Measurements from ENCODE around the gene TRAPPC6A. TPM values are rescaled to one million over a fixed set of nuclear protein-coding genes. Genes with fewer than 3 reads are reported as not detected.

TRAPPC6A gene
- total and polyA plus RNA-seq, 9 of the 15 experiments (the other 6 are each of a cell fraction or from before 2014, with no cell fraction given): 0.82 to 23.6 (median 11.6) TPM

GRCh38 chr19:45144431-45145269 lies 33.4 kb downstream of the TRAPPC6A start:
- ATAC-seq (no peak), FAIRE-seq (no peak), DNase-seq (ENCODE audit: extremely low read depth in 1 of 4, low spot score in 3 of 4) (no peak)
- ChIA-PET POLR2A (interaction anchor here (0.6 to 0.7 kb wide), 2 partner anchors 26 to 79 kb away, joined by 3 to 5 read pairs; no protein-coding TSS in a partner anchor), CTCF (ENCODE audit: low intra/inter-chr PET ratio) (no interaction called here)
- WGBS (ENCODE audit: insufficient coverage, low coverage, missing lambda C conversion rate): 96% methylated on average over 21 of the region's 53 CpGs
- BruUV-seq (replicated peaks): no TSS peak
- Histone ChIP-seq H3K27me3 (ENCODE audit: control insufficient read depth in 2 of 2, insufficient read depth in 2 of 2, low read length in 2 of 2) (no peaks in the 10 kb centered on the region), H3K27ac (ENCODE audit: extremely low read depth, low read depth, low read length) (no peak overlapping the region), H3K36me3 (ENCODE audit: control insufficient read depth, insufficient read depth, low read length) (peaks cover 57% of the 10 kb centered on the region; the same call in 1 of the 3 replicates), H3K79me2 (ENCODE audit: control insufficient read depth, insufficient read depth, low read length) (no peaks in the 10 kb centered on the region), H3K4me1 (replicated peaks in 1 of 2; ENCODE audit: control insufficient read depth in 2 of 2, insufficient read depth in 2 of 2, low read length in 2 of 2) (peaks cover 0 to 55% of the 10 kb centered on the region in 2 experiments; a peak in 2 of 5 replicates), H3K4me2 (ENCODE audit: insufficient read depth, low read length) (no peak overlapping the region), H4K20me1 (replicated peaks; ENCODE audit: control insufficient read depth, insufficient read depth, low read length) (no peaks in the 10 kb centered on the region), H2AFZ (ENCODE audit: low read depth, low read length) (no peak overlapping the region), H3K4me3 (no peak overlapping the region), H3K9ac (ENCODE audit: insufficient read depth in 1 of 2, low read depth in 2 of 2, low read length in 2 of 2) (no peak overlapping the region), H3K9me3 (replicated peaks; ENCODE audit: control insufficient read depth, insufficient read depth, low read depth, low read length) (no peaks in the 10 kb centered on the region), H3K9me1 (ENCODE audit: control insufficient read depth, insufficient read depth, low read length) (no peaks in the 10 kb centered on the region)
- intact Hi-C loops (cut with micrococcal nuclease) (no loop called here), in situ Hi-C loops (cut with MboI) (no loop called here)
- TF ChIP-seq POLR2G (IDR thresholded peaks at IDR 0.05; ENCODE audit: low read depth, low read length) (peak; percentile 23), GTF2E2 (tag; IDR thresholded peaks at IDR 0.05) (no peak)

- CTCF ChIA-PET (ENCODE audit: low intra/inter-chr PET ratio): no interaction called here
- peaks cover 9% of the 10 kb centered on the region; the same call in 1 of the 3 replicates for H3K79me2 ChIP-seq (ENCODE audit: control insufficient read depth, insufficient read depth, low read length)
- no peak overlapping the region for H3K4me3 ChIP-seq
- intact Hi-C loops (cut with micrococcal nuclease) (no loop called here), in situ Hi-C loops (cut with MboI) (no loop called here)
- H3K9ac ChIP-seq (ENCODE audit: insufficient read depth in 1 of 2, low read depth in 2 of 2, low read length in 2 of 2): peak overlapping the region in 1 of 2 experiments; percentile 58; a peak in 2 of 4 replicates
- peaks cover 0 to 64% of the 10 kb centered on the region in 2 experiments; a peak in 2 of 5 replicates for H3K4me1 ChIP-seq (replicated peaks in 1 of 2; ENCODE audit: control insufficient read depth in 2 of 2, insufficient read depth in 2 of 2, low read length in 2 of 2)
- WGBS (ENCODE audit: insufficient coverage, low coverage, missing lambda C conversion rate): 71% methylated on average over 5 of the region's 9 CpGs
- H3K36me3 ChIP-seq (ENCODE audit: control insufficient read depth, insufficient read depth, low read length): peaks cover 57% of the 10 kb centered on the region; the same call in 1 of the 3 replicates
- FAIRE-seq (no peak), DNase-seq (ENCODE audit: extremely low read depth in 1 of 4, low spot score in 3 of 4) (no peak), ATAC-seq (no peak)
- no TSS peak for BruUV-seq (replicated peaks)
- H3K4me2 ChIP-seq (ENCODE audit: insufficient read depth, low read length): no peak overlapping the region
- no peaks in the 10 kb centered on the region for H3K9me3 ChIP-seq (replicated peaks; ENCODE audit: control insufficient read depth, insufficient read depth, low read depth, low read length)
- H3K9me1 ChIP-seq (ENCODE audit: control insufficient read depth, insufficient read depth, low read length): no peaks in the 10 kb centered on the region
- H2AFZ ChIP-seq (ENCODE audit: low read depth, low read length): no peak overlapping the region
- H4K20me1 ChIP-seq (replicated peaks; ENCODE audit: control insufficient read depth, insufficient read depth, low read length): no peaks in the 10 kb centered on the region; the same call in 1 of the 2 replicates
- no peak overlapping the region for H3K27ac ChIP-seq (ENCODE audit: extremely low read depth, low read depth, low read length)
- POLR2A ChIA-PET: interaction anchor here (0.8 kb wide), 1 partner anchor 14 kb away, joined by 4 read pairs; no protein-coding TSS in a partner anchor
- H3K27me3 ChIP-seq (ENCODE audit: control insufficient read depth in 2 of 2, insufficient read depth in 2 of 2, low read length in 2 of 2): no peaks in the 10 kb centered on the region
- no peak for TF ChIP-seq CEBPZ (IDR thresholded peaks at IDR 0.05; ENCODE audit: borderline replicate concordance, low read depth, low read length)
- no peak for TF ChIP-seq ZBTB8A (IDR thresholded peaks at IDR 0.05; ENCODE audit: partially characterized antibody)
Observed at GRCh38 chr19:45142726-45143110, 35.3 kb downstream of the TRAPPC6A start.

All from K562 (cell line).